Measurements from ENCODE around the gene NAALADL2. TPM values are rescaled to one million over a fixed set of nuclear protein-coding genes. Genes with fewer than 3 reads are reported as not detected.

Gene NAALADL2
- polyA plus RNA-seq, 3 donors, result not detected

GRCh38 chr3:175307642-175308041, 448.5 kb downstream of the NAALADL2 start:
- no peaks in the 10 kb centered on the region for H4K20me1 ChIP-seq (ENCODE audit: insufficient read depth, low read length)
- no peaks in the 10 kb centered on the region for H3K4me1 ChIP-seq (ENCODE audit: control insufficient read depth in 1 of 2, insufficient read depth in 2 of 2, low read length in 2 of 2)
- H3K4me2 ChIP-seq (replicated peaks; ENCODE audit: extremely low read depth, low read length, poor library complexity, severe bottlenecking), result no peak overlapping the region
- Mint-ChIP-seq H3K9me3 (peaks cover 0 to 5% (median 4%) of the 10 kb centered on the region in 7 donors), H3K4me1 (no peaks in the 10 kb centered on the region), H3K27ac (no peak overlapping the region), H3K27me3 (ENCODE audit: low read depth in 3 of 3) (peaks cover 0 to 1% (median 0%) of the 10 kb centered on the region in 3 donors), H3K4me3 (no peak overlapping the region), H3K36me3 (no peaks in the 10 kb centered on the region)
- no peak overlapping the region for H3K27ac ChIP-seq (ENCODE audit: low read depth in 1 of 2, low read length in 2 of 2)
- H3K9ac ChIP-seq (ENCODE audit: insufficient read depth, low read length, poor library complexity, severe bottlenecking), result no peak overlapping the region
- H3K9me3 ChIP-seq (replicated peaks in 1 of 2; ENCODE audit: control insufficient read depth in 1 of 2, insufficient read depth in 1 of 2, low read length in 2 of 2), result no peaks in the 10 kb centered on the region
- H3K79me2 ChIP-seq (ENCODE audit: insufficient read depth, low read length), result no peaks in the 10 kb centered on the region
- no peak for TF ChIP-seq CTCF (IDR thresholded peaks at IDR 0.05)
- intact Hi-C loops (cut with micrococcal nuclease), result no loop called here
- H3K27me3 ChIP-seq (ENCODE audit: control insufficient read depth in 2 of 2, insufficient read depth in 2 of 2, low read length in 2 of 2), result no peaks in the 10 kb centered on the region
- no peak for DNase-seq
- H3K36me3 ChIP-seq (replicated peaks in 1 of 2; ENCODE audit: control insufficient read depth in 1 of 2, insufficient read depth in 2 of 2, low read length in 2 of 2), result no peaks in the 10 kb centered on the region
- no peak overlapping the region for H2AFZ ChIP-seq (ENCODE audit: insufficient read depth, low read depth, low read length, poor library complexity, severe bottlenecking)
- H3K4me3 ChIP-seq (replicated peaks in 1 of 3; ENCODE audit: low read depth in 2 of 3, low read length in 3 of 3), result no peak overlapping the region

DNA sequence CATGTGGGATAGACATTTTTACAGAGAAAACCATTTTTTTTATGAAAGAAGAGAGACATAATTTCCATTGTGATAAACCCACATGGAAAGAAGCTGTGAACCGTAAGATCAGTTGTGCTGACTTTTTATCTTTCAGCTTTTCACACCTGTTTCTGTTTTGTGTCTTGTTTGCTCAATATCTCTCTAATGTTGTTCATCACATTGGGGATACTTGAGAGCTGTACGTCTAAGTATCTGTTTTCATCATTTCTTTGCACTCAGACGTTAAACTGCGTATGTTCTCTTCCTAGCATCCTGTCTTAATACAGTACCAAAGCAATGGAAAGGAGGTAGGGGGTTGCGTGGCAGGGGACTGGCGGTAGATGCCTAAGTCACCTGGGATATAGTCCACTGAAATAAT, 449.0 kb downstream of the NAALADL2 start:
- no CpG with 5 or more reads among the region's 6 CpGs for WGBS (ENCODE audit: insufficient coverage)
- TF ChIP-seq CTCF (IDR thresholded peaks at IDR 0.05), result no peak
- no peaks in the 10 kb centered on the region for H3K27me3 ChIP-seq (ENCODE audit: control insufficient read depth in 2 of 2, insufficient read depth in 2 of 2, low read length in 2 of 2)
- H3K4me3 ChIP-seq (replicated peaks in 1 of 3; ENCODE audit: low read depth in 2 of 3, low read length in 3 of 3), result no peak overlapping the region
- peaks cover 0 to 1% (median 0%) of the 10 kb centered on the region in 3 donors for H3K27me3 Mint-ChIP-seq (ENCODE audit: low read depth in 3 of 3)
- no peak for DNase-seq
- H3K9ac ChIP-seq (ENCODE audit: insufficient read depth, low read length, poor library complexity, severe bottlenecking), result no peak overlapping the region
- no peaks in the 10 kb centered on the region for H3K36me3 ChIP-seq (replicated peaks in 1 of 2; ENCODE audit: control insufficient read depth in 1 of 2, insufficient read depth in 2 of 2, low read length in 2 of 2)
- intact Hi-C loops (cut with micrococcal nuclease), result no loop called here
- no peaks in the 10 kb centered on the region for H3K36me3 Mint-ChIP-seq
- H3K4me2 ChIP-seq (replicated peaks; ENCODE audit: extremely low read depth, low read length, poor library complexity, severe bottlenecking), result no peak overlapping the region
- H3K27ac Mint-ChIP-seq, result no peak overlapping the region
- no peaks in the 10 kb centered on the region for H3K4me1 ChIP-seq (ENCODE audit: control insufficient read depth in 1 of 2, insufficient read depth in 2 of 2, low read length in 2 of 2)
- H3K79me2 ChIP-seq (ENCODE audit: insufficient read depth, low read length), result no peaks in the 10 kb centered on the region
- no peak overlapping the region for H3K4me3 Mint-ChIP-seq
- peaks cover 0 to 5% (median 4%) of the 10 kb centered on the region in 7 donors for H3K9me3 Mint-ChIP-seq
- H3K27ac ChIP-seq (ENCODE audit: low read depth in 1 of 2, low read length in 2 of 2), result no peak overlapping the region
- H3K4me1 Mint-ChIP-seq, result no peaks in the 10 kb centered on the region
- no peak overlapping the region for H2AFZ ChIP-seq (ENCODE audit: insufficient read depth, low read depth, low read length, poor library complexity, severe bottlenecking)
- no peaks in the 10 kb centered on the region for H3K9me3 ChIP-seq (replicated peaks in 1 of 2; ENCODE audit: control insufficient read depth in 1 of 2, insufficient read depth in 1 of 2, low read length in 2 of 2)
- no peaks in the 10 kb centered on the region for H4K20me1 ChIP-seq (ENCODE audit: insufficient read depth, low read length)

Measured in CD14-positive monocyte (primary cell).